ENCODE measurements around the gene FGGY. TPM values are rescaled to one million over a fixed set of nuclear protein-coding genes. Genes with fewer than 3 reads are reported as not detected.
A peak's percentile ranks its signal among the peaks of the same experiment; 100 is the strongest.

FGGY gene
- total RNA-seq, 1 donor from 2014 or later, result 52.2 TPM

- Histone ChIP-seq H3K9me3 (ENCODE audit: control insufficient read depth in 3 of 3, low read length in 3 of 3) (no peaks in the 10 kb centered on the region), H3K4me1 (ENCODE audit: control insufficient read depth in 3 of 3, insufficient read depth in 3 of 3, low read length in 3 of 3) (peaks cover 5 to 14% (median 7%) of the 10 kb centered on the region in 3 donors), H3K27me3 (ENCODE audit: control insufficient read depth in 3 of 3, insufficient read depth in 3 of 3, low read length in 3 of 3) (no peaks in the 10 kb centered on the region), H3K36me3 (ENCODE audit: control insufficient read depth in 3 of 3, insufficient read depth in 3 of 3, low read length in 3 of 3) (no peaks in the 10 kb centered on the region), H3K9ac (ENCODE audit: low read depth in 1 of 3, low read length in 3 of 3) (no peak overlapping the region), H3K27ac (ENCODE audit: low read depth, low read length) (no peak overlapping the region), H3K4me3 (ENCODE audit: low read length in 3 of 3) (no peak overlapping the region)
Measured at GRCh38 chr1:59285691-59286090, 11.2 kb upstream of the FGGY start.

- no peak overlapping the region for H3K4me3 ChIP-seq (ENCODE audit: low read length in 3 of 3)
- H3K9ac ChIP-seq (ENCODE audit: low read depth in 1 of 3, low read length in 3 of 3), result no peak overlapping the region
- no peaks in the 10 kb centered on the region for H3K27me3 ChIP-seq (ENCODE audit: control insufficient read depth in 3 of 3, insufficient read depth in 3 of 3, low read length in 3 of 3)
- H3K27ac ChIP-seq (ENCODE audit: low read depth, low read length), result no peak overlapping the region
- peaks cover 16 to 31% (median 17%) of the 10 kb centered on the region in 3 donors for H3K4me1 ChIP-seq (ENCODE audit: control insufficient read depth in 3 of 3, insufficient read depth in 3 of 3, low read length in 3 of 3)
- H3K9me3 ChIP-seq (ENCODE audit: control insufficient read depth in 3 of 3, low read length in 3 of 3), result no peaks in the 10 kb centered on the region
- no peaks in the 10 kb centered on the region for H3K36me3 ChIP-seq (ENCODE audit: control insufficient read depth in 3 of 3, insufficient read depth in 3 of 3, low read length in 3 of 3)
Measured at GRCh38 chr1:59288046-59288445, 8.8 kb upstream of the FGGY start.

- Histone ChIP-seq H3K36me3 (ENCODE audit: control insufficient read depth in 3 of 3, insufficient read depth in 3 of 3, low read length in 3 of 3) (no peaks in the 10 kb centered on the region), H3K4me3 (ENCODE audit: low read length in 3 of 3) (no peak overlapping the region), H3K4me1 (ENCODE audit: control insufficient read depth in 3 of 3, insufficient read depth in 3 of 3, low read length in 3 of 3) (peaks cover 16 to 41% (median 22%) of the 10 kb centered on the region in 3 donors), H3K9ac (ENCODE audit: low read depth in 1 of 3, low read length in 3 of 3) (no peak overlapping the region), H3K27ac (ENCODE audit: low read depth, low read length) (peak overlapping the region; percentile 87), H3K9me3 (ENCODE audit: control insufficient read depth in 3 of 3, low read length in 3 of 3) (no peaks in the 10 kb centered on the region), H3K27me3 (ENCODE audit: control insufficient read depth in 3 of 3, insufficient read depth in 3 of 3, low read length in 3 of 3) (no peaks in the 10 kb centered on the region)
Measured at GRCh38 chr1:59289570-59289969, 7.3 kb upstream of the FGGY start.

- H3K27ac ChIP-seq (ENCODE audit: low read depth, low read length), result peak overlapping the region; percentile 87
- no peak overlapping the region for H3K9ac ChIP-seq (ENCODE audit: low read depth in 1 of 3, low read length in 3 of 3)
- H3K9me3 ChIP-seq (ENCODE audit: control insufficient read depth in 3 of 3, low read length in 3 of 3), result no peaks in the 10 kb centered on the region
- H3K27me3 ChIP-seq (ENCODE audit: control insufficient read depth in 3 of 3, insufficient read depth in 3 of 3, low read length in 3 of 3), result no peaks in the 10 kb centered on the region
- no peaks in the 10 kb centered on the region for H3K36me3 ChIP-seq (ENCODE audit: control insufficient read depth in 3 of 3, insufficient read depth in 3 of 3, low read length in 3 of 3)
- peaks cover 16 to 46% (median 22%) of the 10 kb centered on the region in 3 donors for H3K4me1 ChIP-seq (ENCODE audit: control insufficient read depth in 3 of 3, insufficient read depth in 3 of 3, low read length in 3 of 3)
- no peak overlapping the region for H3K4me3 ChIP-seq (ENCODE audit: low read length in 3 of 3)
Measured at GRCh38 chr1:59290193-59290949, 6.5 kb upstream of the FGGY start.

GRCh38 chr1:59291561-59291960 is 5.3 kb upstream of the FGGY start:
- no peaks in the 10 kb centered on the region for H3K36me3 ChIP-seq (ENCODE audit: control insufficient read depth in 3 of 3, insufficient read depth in 3 of 3, low read length in 3 of 3)
- H3K4me1 ChIP-seq (ENCODE audit: control insufficient read depth in 3 of 3, insufficient read depth in 3 of 3, low read length in 3 of 3), result peaks cover 23 to 56% (median 27%) of the 10 kb centered on the region in 3 donors
- peak overlapping the region; percentile 87 for H3K27ac ChIP-seq (ENCODE audit: low read depth, low read length)
- H3K9ac ChIP-seq (ENCODE audit: low read depth in 1 of 3, low read length in 3 of 3), result no peak overlapping the region
- no peak overlapping the region for H3K4me3 ChIP-seq (ENCODE audit: low read length in 3 of 3)
- no peaks in the 10 kb centered on the region for H3K27me3 ChIP-seq (ENCODE audit: control insufficient read depth in 3 of 3, insufficient read depth in 3 of 3, low read length in 3 of 3)
- no peaks in the 10 kb centered on the region for H3K9me3 ChIP-seq (ENCODE audit: control insufficient read depth in 3 of 3, low read length in 3 of 3)

DNA sequence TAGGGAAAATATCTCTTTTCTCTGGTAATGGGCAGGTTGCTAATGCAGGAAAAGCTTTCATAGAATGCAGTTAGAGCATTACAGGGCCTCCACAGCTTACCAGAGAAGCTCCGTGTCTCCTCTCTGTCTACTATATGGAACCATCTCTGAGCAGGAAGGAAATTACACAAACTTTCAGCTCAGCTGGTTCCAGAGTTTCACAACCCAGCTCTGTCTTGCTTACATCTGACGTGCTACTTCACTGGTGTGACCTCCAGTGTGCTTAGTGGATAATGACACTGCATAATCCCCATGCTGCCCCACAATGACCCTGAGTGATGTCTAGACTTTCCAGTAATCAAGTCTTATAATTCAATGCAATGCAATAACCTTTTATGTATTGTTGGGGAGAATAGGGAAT is 4.3 kb upstream of the FGGY start:
- peaks cover 23 to 61% (median 30%) of the 10 kb centered on the region in 3 donors for H3K4me1 ChIP-seq (ENCODE audit: control insufficient read depth in 3 of 3, insufficient read depth in 3 of 3, low read length in 3 of 3)
- no peak overlapping the region for H3K4me3 ChIP-seq (ENCODE audit: low read length in 3 of 3)
- peak overlapping the region in 1 of 3 donors; percentile 10 for H3K9ac ChIP-seq (ENCODE audit: low read depth in 1 of 3, low read length in 3 of 3)
- peak overlapping the region; percentile 87 for H3K27ac ChIP-seq (ENCODE audit: low read depth, low read length)
- no peaks in the 10 kb centered on the region for H3K36me3 ChIP-seq (ENCODE audit: control insufficient read depth in 3 of 3, insufficient read depth in 3 of 3, low read length in 3 of 3)
- no peaks in the 10 kb centered on the region for H3K27me3 ChIP-seq (ENCODE audit: control insufficient read depth in 3 of 3, insufficient read depth in 3 of 3, low read length in 3 of 3)
- no peaks in the 10 kb centered on the region for H3K9me3 ChIP-seq (ENCODE audit: control insufficient read depth in 3 of 3, low read length in 3 of 3)

- no peak overlapping the region for H3K9ac ChIP-seq (ENCODE audit: low read depth in 1 of 3, low read length in 3 of 3)
- peak overlapping the region; percentile 87 for H3K27ac ChIP-seq (ENCODE audit: low read depth, low read length)
- H3K4me3 ChIP-seq (ENCODE audit: low read length in 3 of 3), result no peak overlapping the region
- H3K4me1 ChIP-seq (ENCODE audit: control insufficient read depth in 3 of 3, insufficient read depth in 3 of 3, low read length in 3 of 3), result peaks cover 26 to 66% (median 36%) of the 10 kb centered on the region in 3 donors
- no peaks in the 10 kb centered on the region for H3K9me3 ChIP-seq (ENCODE audit: control insufficient read depth in 3 of 3, low read length in 3 of 3)
- no peaks in the 10 kb centered on the region for H3K36me3 ChIP-seq (ENCODE audit: control insufficient read depth in 3 of 3, insufficient read depth in 3 of 3, low read length in 3 of 3)
- no peaks in the 10 kb centered on the region for H3K27me3 ChIP-seq (ENCODE audit: control insufficient read depth in 3 of 3, insufficient read depth in 3 of 3, low read length in 3 of 3)
Measured at GRCh38 chr1:59293206-59293605, 3.7 kb upstream of the FGGY start.

- Histone ChIP-seq H3K4me3 (ENCODE audit: low read length in 3 of 3) (no peak overlapping the region), H3K27me3 (ENCODE audit: control insufficient read depth in 3 of 3, insufficient read depth in 3 of 3, low read length in 3 of 3) (no peaks in the 10 kb centered on the region), H3K9ac (ENCODE audit: low read depth in 1 of 3, low read length in 3 of 3) (no peak overlapping the region), H3K9me3 (ENCODE audit: control insufficient read depth in 3 of 3, low read length in 3 of 3) (no peaks in the 10 kb centered on the region), H3K27ac (ENCODE audit: low read depth, low read length) (peak overlapping the region; percentile 87), H3K4me1 (ENCODE audit: control insufficient read depth in 3 of 3, insufficient read depth in 3 of 3, low read length in 3 of 3) (peaks cover 28 to 69% (median 38%) of the 10 kb centered on the region in 3 donors), H3K36me3 (ENCODE audit: control insufficient read depth in 3 of 3, insufficient read depth in 3 of 3, low read length in 3 of 3) (no peaks in the 10 kb centered on the region)
Measured at GRCh38 chr1:59293849-59294248, 3.0 kb upstream of the FGGY start.

- H3K9me3 ChIP-seq (ENCODE audit: control insufficient read depth in 3 of 3, low read length in 3 of 3), result no peaks in the 10 kb centered on the region
- H3K27me3 ChIP-seq (ENCODE audit: control insufficient read depth in 3 of 3, insufficient read depth in 3 of 3, low read length in 3 of 3), result no peaks in the 10 kb centered on the region
- H3K36me3 ChIP-seq (ENCODE audit: control insufficient read depth in 3 of 3, insufficient read depth in 3 of 3, low read length in 3 of 3), result no peaks in the 10 kb centered on the region
- H3K4me1 ChIP-seq (ENCODE audit: control insufficient read depth in 3 of 3, insufficient read depth in 3 of 3, low read length in 3 of 3), result peaks cover 30 to 71% (median 38%) of the 10 kb centered on the region in 3 donors
- H3K27ac ChIP-seq (ENCODE audit: low read depth, low read length), result no peak overlapping the region
- H3K4me3 ChIP-seq (ENCODE audit: low read length in 3 of 3), result no peak overlapping the region
- H3K9ac ChIP-seq (ENCODE audit: low read depth in 1 of 3, low read length in 3 of 3), result no peak overlapping the region
Measured at GRCh38 chr1:59294423-59294822, 2.5 kb upstream of the FGGY start.

- Histone ChIP-seq H3K4me3 (ENCODE audit: low read length in 3 of 3) (peak overlapping the region; percentile 73 to 92 (median 80)), H3K9ac (ENCODE audit: low read depth in 1 of 3, low read length in 3 of 3) (peak overlapping the region; percentile 79 to 99 (median 96)), H3K27ac (ENCODE audit: low read depth, low read length) (peak overlapping the region; percentile 100), H3K27me3 (ENCODE audit: control insufficient read depth in 3 of 3, insufficient read depth in 3 of 3, low read length in 3 of 3) (no peaks in the 10 kb centered on the region), H3K36me3 (ENCODE audit: control insufficient read depth in 3 of 3, insufficient read depth in 3 of 3, low read length in 3 of 3) (no peaks in the 10 kb centered on the region), H3K4me1 (ENCODE audit: control insufficient read depth in 3 of 3, insufficient read depth in 3 of 3, low read length in 3 of 3) (peaks cover 24 to 59% (median 33%) of the 10 kb centered on the region in 3 donors), H3K9me3 (ENCODE audit: control insufficient read depth in 3 of 3, low read length in 3 of 3) (no peaks in the 10 kb centered on the region)
Measured at GRCh38 chr1:59295618-59296017, 1.3 kb upstream of the FGGY start.
